GM18909 (cell line): ENCODE results near the gene GOLGA6L26.
"Not testable (repeated sequence)": the region's sequence is repeated elsewhere in the genome, so short reads cannot be mapped to it uniquely, and the experiment has no call there.

Experiments
- ATAC-seq: cut with Tn5 transposase; IDR thresholded peaks from one replicate; pipeline ENCODE4 v1.9.1; 2021; ENCODE audit warnings: mild to moderate bottlenecking; ENCODE audit not compliant: unreplicated experiment, poor library complexity

The GOLGA6L26 gene, protein sequence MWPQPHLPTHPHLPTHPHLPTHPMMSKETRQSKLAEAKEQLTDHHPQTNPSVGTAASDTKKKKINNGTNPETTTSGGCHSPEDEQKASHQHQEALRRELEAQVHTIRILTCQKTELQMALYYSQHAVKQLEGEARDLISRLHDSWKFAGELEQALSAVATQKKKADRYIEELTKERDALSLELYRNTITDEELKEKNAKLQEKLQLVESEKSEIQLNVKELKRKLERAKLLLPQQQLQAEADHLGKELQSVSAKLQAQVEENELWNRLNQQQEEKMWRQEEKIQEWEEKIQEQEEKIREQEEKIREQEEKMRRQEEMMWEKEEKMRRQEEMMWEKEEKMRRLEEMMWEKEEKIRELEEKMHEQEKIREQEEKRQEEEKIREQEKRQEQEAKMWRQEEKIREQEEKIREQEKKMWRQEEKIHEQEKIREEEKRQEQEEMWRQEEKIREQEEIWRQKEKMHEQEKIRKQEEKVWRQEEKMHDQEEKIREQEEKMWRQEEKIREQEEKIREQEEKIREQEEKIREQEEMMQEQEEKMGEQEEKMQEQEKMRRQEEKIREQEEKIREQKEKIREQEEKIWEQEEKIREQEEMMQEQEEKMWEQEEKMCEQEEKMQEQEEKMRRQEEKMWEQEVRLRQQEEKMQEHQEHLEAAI

DNA sequence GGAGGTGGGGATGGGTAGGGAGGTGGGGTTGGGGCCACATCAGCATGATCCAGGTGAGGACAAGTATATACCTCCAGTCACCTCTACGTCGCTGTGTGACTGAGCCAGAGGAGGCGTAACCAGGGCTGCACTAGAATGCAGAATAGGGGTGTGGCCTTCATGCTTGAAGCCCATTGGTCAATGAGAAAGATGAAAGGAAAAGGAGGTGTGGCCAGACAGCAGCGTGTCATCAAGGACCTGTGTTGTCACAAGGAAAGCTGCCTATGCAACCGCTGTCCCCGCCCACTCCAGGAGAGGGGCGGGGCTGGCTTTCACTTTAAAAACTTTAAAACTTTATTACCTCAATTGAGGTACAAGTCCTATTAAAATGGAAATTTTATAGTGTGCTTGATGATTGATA is at the start of gene GOLGA6L26:
Gene GOLGA6L26, minus strand, starts transcription at position 101 of the 400 bp plus-strand sequence. Its CDS starts 61 bp downstream, at position 40.
- not testable (repeated sequence) for ATAC-seq

DNA sequence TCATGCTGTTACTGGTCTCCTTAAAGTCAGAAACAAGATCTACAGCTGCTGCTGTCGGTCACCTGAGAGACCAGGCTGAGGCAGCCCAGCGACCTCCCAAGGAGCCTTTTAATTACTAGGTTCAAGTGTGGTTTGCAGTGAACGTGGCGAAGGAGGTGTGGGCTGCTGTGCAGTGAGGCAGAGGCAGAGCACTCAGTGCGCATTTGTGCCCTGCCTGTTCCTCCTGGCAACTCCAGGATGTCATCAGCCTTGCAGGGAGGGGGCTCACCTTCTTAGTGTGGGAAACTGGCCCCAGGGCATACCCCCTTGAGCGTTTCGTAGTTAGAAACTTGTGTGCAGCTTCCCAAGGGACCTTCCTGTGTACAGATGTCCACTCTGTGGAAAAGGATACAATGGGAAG is 47.2 kb upstream of the GOLGA6L26 start:
- not testable (repeated sequence) for ATAC-seq

DNA sequence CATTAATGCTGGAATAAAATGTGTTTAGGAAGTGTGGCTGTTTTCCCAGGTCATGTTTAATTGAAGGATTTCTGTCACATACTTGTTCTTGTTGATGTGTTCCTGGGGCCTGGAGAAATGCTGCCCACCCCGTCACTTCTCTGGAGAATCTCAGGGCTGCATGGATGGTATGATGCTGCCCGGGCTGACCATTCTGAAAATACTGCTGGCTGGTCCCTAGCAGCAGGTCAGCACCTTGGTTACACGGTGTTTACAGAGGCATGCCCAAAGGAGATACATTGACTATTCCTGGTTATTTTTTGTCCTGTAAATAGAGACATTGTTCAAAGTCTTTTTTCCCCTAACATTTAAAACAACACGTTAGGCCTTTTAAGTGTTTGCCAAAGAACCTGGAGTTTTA is 46.7 kb upstream of the GOLGA6L26 start:
- not testable (repeated sequence) for ATAC-seq

DNA sequence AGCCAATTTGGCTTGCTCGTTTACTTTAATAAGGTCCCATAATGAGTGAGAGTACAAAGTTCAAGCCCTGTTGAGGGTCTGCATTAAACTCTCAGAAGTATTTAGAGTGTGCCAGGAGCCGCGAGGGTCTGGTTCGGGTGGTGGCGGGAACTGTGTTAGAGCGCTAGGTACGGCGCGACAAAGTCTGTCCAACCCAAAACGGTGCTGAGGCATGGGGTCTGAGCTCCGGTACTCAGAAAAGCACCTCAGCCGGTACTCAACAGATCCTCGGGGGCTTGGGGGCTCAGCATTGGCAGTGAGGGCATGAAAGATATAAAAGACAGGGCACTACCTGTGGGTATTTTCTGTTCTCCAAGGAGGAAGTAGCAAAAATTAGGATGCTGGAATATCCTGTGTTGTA is 45.0 kb upstream of the GOLGA6L26 start:
- ATAC-seq: not testable (repeated sequence)

DNA sequence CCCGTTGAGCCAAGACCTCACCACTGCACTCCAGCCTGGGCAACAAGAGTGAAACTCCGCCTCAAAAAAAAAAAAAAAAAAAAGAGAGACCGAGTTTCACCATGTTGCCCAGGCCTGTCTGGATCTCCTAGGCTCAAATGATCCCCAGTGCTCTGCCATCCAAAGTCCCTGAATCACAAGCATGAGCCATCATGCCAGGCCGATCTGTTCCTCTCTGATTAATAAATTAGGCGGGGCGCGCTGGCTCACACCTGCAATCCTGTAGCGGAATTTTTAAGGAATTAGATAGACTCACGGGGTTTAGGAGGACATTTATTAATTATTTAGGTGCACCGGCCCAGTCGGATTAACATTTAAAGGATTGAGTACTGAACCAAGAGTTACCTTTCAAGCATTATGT is 40.2 kb upstream of the GOLGA6L26 start:
- not testable (repeated sequence) for ATAC-seq

DNA sequence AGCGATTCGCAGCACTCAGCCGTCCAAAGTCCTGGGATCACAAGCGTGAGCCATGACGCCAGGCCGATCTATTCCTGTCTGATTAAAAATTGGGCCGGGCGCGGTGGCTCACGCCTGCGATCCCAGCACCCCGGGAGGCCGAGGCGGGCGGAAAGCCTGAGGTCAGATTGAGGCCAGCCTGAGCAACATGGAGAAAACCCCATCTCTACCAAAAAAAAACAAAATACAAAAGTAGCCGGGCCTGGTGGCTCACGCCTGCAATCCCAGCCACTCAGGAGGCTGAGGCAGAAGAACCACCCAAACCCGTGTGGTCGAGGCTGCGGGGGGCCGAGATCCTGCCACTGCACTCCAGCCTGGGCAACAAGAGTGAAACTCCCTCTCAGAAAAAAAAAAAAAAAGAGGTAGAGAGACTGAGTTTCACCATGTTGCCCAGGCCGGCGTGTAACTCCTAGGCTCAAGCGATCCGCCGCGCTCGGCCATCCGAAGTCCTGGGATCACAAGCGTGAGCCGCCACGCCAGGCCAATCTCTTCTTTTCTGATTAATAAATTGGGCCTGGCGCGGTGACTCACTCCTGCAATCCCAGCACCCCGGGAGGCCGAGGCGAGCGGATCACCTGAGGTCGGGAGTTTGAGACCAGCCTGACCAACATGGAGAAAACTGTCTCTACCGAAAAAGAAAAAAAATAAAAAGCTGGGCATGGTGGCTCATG is 39.0 kb upstream of the GOLGA6L26 start:
- ATAC-seq: not testable (repeated sequence)

DNA sequence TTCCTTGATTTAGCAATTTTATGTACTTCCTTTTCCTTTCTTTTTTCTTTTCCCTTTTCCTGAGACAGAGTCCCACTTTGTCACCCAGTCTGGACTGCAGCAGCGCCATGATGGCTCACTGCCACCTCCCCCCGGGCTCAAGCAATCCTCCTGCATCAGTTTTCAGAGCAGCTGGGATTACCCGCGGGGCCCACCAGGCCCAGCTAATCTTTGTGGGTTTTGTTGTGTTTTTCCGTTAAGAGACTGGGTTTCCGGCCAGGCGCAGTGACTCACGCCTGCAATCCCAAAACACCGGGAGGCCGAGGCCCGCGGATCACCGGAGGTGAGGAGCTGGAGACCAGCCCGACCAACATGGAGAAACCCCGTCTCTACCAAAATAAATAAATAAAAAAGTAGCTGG is 38.3 kb upstream of the GOLGA6L26 start:
- ATAC-seq: no peak

DNA sequence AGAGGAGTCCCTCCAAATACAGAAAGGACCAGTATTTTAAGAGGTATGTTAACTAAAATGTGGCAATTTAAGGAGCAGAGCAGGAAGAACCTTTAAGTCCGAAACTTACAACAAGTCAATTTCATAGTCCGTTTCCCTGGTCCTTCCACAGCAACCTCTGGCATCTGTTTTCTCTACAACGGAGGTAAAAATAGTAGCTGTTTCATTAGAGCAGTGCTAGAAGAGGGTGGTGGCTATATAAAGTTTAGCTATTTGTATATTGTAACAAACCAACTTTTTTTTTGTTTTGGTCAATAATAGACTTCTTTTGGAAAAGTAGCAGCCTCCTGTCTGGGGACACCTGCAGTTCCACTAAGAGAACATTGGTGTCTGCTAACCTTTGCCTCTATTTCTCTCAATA is 37.9 kb upstream of the GOLGA6L26 start:
- ATAC-seq: not testable (repeated sequence)

DNA sequence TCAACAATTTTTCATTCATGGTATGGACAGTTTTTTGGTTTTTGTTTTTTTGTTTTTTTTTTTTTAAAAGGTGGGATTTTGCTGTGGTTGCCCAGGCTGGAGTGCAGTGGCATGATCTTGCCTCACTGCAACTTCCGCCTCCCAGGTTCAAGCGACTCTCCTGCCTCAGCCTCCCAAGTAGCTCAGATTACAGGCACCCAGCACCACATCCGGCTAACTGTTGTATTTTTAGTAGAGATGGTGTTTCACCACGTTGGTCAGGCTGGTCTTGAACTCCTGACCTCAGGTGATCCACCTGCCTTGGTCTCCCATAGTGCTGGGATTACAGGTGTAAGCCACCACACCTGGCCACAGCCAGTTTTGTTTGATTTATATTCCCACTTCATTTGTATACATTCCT is 37.1 kb upstream of the GOLGA6L26 start:
- ATAC-seq: not testable (repeated sequence)

DNA sequence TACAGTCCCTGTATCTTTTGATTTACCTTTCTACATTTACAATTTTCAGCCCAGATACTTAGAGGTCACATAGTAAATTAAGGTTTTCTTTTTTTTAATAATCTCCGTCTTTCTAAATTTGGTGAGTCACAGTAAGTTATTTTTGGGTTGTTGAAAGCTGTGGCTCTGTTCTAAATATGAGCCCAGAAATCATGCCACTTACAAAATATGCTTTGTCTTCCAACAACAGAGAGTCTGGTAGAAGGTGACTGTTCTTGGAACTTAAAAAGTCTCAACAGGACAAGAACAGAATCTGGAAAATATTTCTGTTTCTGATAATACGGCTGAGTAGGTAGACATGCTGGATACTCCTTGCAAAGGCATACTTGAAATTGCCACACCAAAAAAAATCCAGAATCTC is 36.6 kb upstream of the GOLGA6L26 start:
- ATAC-seq: no peak

DNA sequence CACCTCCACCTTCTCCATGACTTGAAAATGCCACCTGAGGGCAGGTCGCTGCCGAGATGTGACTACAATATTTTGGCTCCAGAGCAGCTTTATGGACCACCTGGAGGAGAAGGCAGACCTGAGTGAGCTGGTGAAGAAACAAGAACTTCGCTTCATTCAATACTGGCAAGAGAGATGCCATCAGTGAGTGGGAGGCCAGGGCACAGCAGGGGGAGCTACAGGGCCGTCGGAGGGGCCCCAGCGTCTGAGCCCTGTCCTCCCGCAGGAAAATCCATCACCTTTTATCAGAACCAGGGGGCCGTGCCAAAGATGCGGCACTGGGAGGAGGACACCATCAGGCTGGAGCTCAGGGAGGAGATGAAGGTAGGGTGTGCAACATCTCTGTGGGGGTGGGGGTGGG is 30.3 kb upstream of the GOLGA6L26 start:
- ATAC-seq: not testable (repeated sequence)

DNA sequence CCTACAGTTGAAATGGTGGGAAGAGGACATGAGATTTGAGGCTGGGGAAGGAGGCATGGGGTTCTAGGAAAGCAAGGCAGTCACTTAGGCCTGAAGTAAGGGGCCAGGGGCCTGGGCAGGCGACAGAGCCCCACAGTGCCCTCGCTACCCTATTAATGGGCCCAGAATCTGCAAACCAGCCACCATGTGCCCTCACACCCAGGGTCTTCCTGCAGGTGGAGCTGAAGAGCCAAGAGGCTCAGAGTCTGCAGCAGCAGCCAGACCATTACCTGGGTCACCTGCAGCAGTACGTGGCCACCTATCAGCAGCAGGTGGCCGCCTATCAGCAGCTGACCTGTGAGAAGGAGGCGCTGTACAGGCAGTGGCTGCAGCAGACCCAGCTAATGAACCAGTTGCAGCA is 28.6 kb upstream of the GOLGA6L26 start:
- ATAC-seq: not testable (repeated sequence)

DNA sequence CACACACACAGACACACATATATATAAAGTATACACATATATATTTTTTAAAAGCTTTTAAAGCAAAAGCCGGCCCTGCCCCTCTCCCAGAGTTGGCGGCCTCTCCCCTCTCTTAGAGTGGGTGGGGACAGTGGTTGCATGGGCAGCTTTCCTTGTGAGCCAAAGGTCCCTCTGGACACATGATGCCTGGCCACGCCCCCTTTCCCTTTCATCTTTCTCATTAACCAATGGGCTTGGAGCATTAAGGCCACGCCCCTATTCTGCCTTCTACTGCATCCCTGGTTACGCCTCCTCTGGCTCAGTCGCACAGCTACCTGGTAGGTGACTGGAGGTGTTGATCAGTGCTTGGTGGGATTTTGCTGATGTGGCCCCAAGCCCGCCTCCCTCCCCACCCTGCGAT is 20.5 kb upstream of the GOLGA6L26 start, which contains the start of gene GOLGA8S:
Gene GOLGA8S, plus strand, starts transcription at position 301 of the 400 bp plus-strand sequence. Its CDS starts 62 bp downstream, at position 363.
- ATAC-seq: not testable (repeated sequence)

DNA sequence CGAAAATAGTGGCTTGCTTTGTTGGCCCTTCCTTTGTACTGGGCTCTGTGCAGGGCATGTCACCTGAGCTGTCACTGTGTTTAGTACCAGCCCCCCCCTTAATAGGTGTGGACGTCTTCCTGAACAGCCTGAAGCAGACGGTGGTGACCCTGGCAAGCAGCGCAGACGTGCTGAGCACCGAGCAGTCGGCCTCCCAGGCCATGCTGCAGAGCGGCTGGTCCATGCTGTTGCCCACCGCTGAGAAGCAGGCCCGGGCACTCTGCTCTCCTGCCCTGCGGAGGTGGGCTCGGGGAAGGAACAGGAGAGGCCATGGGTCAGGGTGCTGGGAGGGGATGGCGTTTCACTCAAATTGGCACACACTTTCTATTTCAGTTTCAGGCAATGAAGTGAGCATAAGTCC is 22.8 kb downstream of the GOLGA6L26 start:
- ATAC-seq: not testable (repeated sequence)

DNA sequence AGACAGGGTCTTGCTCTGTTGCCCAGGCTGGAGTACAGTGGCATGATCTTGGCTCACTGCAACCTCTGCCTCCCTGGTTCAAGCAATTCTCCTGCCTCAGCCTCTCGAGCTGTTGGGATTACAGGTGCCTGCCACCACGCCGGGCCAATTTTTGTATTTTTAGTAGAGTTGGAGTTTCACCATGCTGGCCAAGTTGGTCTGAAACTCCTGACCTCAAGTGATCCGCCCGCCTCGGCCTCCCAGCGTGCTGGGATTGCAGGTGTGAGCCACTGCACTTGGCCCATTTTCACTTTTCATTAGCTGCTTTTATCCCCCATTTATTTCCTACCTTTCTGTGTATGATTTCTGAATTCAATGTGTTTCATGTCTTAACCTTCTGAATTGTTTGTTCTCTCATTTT is 28.1 kb downstream of the GOLGA6L26 start:
- ATAC-seq: not testable (repeated sequence)

DNA sequence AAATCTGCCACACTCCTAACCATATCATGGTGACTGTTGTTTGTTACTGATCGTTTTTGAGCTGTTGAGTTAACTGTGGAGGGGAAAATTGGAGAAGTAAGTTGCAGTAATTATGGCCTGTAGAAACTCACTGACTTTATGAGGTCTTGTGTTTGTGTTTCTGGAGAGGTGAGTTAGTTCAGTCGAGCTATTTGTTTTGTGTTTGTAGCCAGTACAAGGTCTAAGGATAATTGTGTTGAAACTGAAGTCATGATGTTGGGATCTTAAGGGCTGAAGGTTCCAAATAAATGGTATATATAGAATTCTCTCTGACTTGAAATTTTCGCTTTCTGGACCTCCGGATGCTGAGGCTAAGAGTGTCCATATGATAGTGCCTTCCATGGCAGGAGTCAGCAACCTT is 29.2 kb downstream of the GOLGA6L26 start:
- ATAC-seq: not testable (repeated sequence)

DNA sequence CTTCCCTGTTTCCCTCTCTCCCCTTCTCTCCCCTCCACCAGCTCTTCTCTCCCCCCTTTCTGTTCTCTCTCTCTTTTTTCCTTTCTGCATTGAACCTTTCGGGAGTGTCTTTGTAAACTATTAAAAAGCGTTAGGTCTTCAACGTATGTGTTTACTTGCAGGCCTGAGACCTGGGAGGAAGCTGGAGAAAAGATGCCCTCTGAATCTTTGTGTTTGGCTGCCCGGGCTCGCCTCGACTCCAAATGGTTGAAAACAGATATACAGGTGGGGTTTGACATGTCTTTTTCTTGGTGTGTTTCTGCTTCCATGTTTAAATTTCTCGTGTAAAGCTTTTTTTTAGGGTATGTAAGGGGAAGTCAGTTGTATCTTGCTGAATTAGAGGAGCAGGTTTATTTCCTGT is 29.7 kb downstream of the GOLGA6L26 start:
- ATAC-seq: not testable (repeated sequence)

DNA sequence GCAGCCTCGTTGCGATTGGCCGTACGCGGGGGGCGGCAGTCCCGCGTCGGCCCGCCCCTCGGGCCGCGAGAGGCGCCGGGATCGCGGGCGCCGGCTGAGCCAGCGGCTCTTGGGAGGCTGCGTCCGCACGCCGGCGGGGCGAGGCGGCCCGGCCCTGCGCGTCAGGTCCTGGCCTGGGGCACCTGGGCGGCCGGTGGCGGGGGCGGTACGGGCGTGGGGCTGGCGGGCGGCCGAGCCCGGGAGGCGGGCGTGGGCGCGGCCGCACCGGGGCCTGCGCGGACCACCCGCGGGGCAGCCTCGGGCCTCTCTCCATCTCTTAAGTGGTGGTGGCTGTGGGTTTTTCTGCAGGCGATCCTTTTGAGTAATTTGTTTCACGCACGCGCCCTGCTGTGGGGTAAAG is 30.3 kb downstream of the GOLGA6L26 start:
- not testable (repeated sequence) for ATAC-seq

DNA sequence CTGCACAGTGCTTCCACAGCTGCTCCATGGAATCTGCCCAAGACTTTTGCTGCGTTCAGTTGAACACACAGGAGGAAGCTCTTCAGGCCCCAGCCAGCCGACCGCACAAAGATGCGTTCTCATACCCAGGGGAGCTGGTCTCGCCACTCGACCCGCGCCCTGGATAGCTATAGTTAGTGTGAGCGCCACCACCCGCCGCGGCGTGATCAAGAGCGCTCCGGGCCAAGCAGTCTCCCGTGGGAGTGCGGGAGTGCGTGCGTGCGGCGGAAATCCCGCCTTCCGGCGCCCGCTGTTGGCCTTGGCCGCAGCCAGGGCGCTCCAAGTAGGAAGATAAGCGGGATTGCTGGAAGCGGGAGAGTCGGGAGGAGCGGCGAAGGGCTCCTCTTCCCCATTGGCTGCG is 30.8 kb downstream of the GOLGA6L26 start:
- ATAC-seq: not testable (repeated sequence)
